Panc1 (cell line): ENCODE results near the gene DENND1C.

Experiments used
- CTCF ChIP-seq: fragments of 450-650 bp; IDR thresholded peaks from 2 replicates; pipeline ENCODE4 v1.5.1; 2017; ENCODE audit warnings: mild to moderate bottlenecking
- POLR2AphosphoS5 ChIP-seq: IDR thresholded peaks from 2 replicates; pipeline ENCODE4 v1.6.1; 2012; ENCODE audit warnings: mild to moderate bottlenecking, low read depth, low read length, moderate library complexity
- TCF7L2 ChIP-seq: IDR thresholded peaks from 2 replicates; pipeline ENCODE4 v1.6.1; 2011; ENCODE audit warnings: mild to moderate bottlenecking, low read depth, low read length, inconsistent platforms
- TF ChIP-seq, protein P1 (sequence below), 2 experiments: IDR thresholded peaks; 2 replicates each; pipeline ENCODE4 v1.6.1; 2011 to 2012; ENCODE audit warnings: low read depth in 2 of 2, control low read depth in 1 of 2, low read length in 1 of 2, mild to moderate bottlenecking in 1 of 2, moderate library complexity in 1 of 2; ENCODE audit not compliant: insufficient read depth in 1 of 2

- no peak for TF ChIP-seq CTCF
- no peak for TF ChIP-seq POLR2AphosphoS5
- TF ChIP-seq, protein P1, sequence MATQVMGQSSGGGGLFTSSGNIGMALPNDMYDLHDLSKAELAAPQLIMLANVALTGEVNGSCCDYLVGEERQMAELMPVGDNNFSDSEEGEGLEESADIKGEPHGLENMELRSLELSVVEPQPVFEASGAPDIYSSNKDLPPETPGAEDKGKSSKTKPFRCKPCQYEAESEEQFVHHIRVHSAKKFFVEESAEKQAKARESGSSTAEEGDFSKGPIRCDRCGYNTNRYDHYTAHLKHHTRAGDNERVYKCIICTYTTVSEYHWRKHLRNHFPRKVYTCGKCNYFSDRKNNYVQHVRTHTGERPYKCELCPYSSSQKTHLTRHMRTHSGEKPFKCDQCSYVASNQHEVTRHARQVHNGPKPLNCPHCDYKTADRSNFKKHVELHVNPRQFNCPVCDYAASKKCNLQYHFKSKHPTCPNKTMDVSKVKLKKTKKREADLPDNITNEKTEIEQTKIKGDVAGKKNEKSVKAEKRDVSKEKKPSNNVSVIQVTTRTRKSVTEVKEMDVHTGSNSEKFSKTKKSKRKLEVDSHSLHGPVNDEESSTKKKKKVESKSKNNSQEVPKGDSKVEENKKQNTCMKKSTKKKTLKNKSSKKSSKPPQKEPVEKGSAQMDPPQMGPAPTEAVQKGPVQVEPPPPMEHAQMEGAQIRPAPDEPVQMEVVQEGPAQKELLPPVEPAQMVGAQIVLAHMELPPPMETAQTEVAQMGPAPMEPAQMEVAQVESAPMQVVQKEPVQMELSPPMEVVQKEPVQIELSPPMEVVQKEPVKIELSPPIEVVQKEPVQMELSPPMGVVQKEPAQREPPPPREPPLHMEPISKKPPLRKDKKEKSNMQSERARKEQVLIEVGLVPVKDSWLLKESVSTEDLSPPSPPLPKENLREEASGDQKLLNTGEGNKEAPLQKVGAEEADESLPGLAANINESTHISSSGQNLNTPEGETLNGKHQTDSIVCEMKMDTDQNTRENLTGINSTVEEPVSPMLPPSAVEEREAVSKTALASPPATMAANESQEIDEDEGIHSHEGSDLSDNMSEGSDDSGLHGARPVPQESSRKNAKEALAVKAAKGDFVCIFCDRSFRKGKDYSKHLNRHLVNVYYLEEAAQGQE (IDR thresholded peaks at IDR 0.05; ENCODE audit: insufficient read depth in 1 of 2, low read depth in 2 of 2, low read length in 1 of 2): no peak
- TF ChIP-seq TCF7L2: no peak
Measured at GRCh38 chr19:6431891-6432290, 49.7 kb downstream of the DENND1C start.
